NOMO-1 (cell line): ENCODE results near the gene EMILIN2.

ENCODE experiments used
- DNase-seq, 2 experiments: peaks; one replicate each; lab custom pipeline; 2025; ENCODE audit not compliant: unreplicated experiment in 2 of 2; lab: John Stamatoyannopoulos, UW

The EMILIN2 gene

GRCh38 chr18:2872095-2872494 lies 25.3 kb downstream of the EMILIN2 start:
- DNase-seq = no peak

- no peak for DNase-seq
These were observed 28.0 kb downstream of the EMILIN2 start for GRCh38 chr18:2874765-2875164.

GRCh38 chr18:2878656-2879330 lies 32.0 kb downstream of the EMILIN2 start:
- DNase-seq = no peak

GRCh38 chr18:2879889-2880288 lies 33.1 kb downstream of the EMILIN2 start:
- no peak for DNase-seq

- DNase-seq = no peak
These were observed 33.7 kb downstream of the EMILIN2 start for GRCh38 chr18:2880473-2880872.

- no peak for DNase-seq
These were observed 34.5 kb downstream of the EMILIN2 start for GRCh38 chr18:2881088-2881839.

GRCh38 chr18:2881840-2882195 lies 35.0 kb downstream of the EMILIN2 start:
- DNase-seq = no peak

- no peak for DNase-seq
These were observed 35.4 kb downstream of the EMILIN2 start for GRCh38 chr18:2882201-2882600.

- peak; percentile 34 to 36 for DNase-seq
These were observed 36.4 kb downstream of the EMILIN2 start for GRCh38 chr18:2883076-2883735.

- DNase-seq = no peak
These were observed 38.0 kb downstream of the EMILIN2 start for GRCh38 chr18:2884706-2885285.

GRCh38 chr18:2887470-2887869 lies 40.7 kb downstream of the EMILIN2 start:
- DNase-seq = no peak

GRCh38 chr18:2889761-2890192 lies 43.0 kb downstream of the EMILIN2 start:
- no peak for DNase-seq

- no peak for DNase-seq
These were observed 43.8 kb downstream of the EMILIN2 start for GRCh38 chr18:2890606-2891005.

GRCh38 chr18:2891526-2892431 lies 45.0 kb downstream of the EMILIN2 start:
- no peak for DNase-seq

- DNase-seq = no peak
These were observed 46.2 kb downstream of the EMILIN2 start for GRCh38 chr18:2893056-2893455.

- no peak for DNase-seq
These were observed 46.9 kb downstream of the EMILIN2 start for GRCh38 chr18:2893676-2894075.

- DNase-seq = no peak
These were observed 47.5 kb downstream of the EMILIN2 start for GRCh38 chr18:2894131-2894840.

GRCh38 chr18:2894841-2895370 lies 48.1 kb downstream of the EMILIN2 start:
- DNase-seq = no peak

- no peak for DNase-seq
These were observed 48.6 kb downstream of the EMILIN2 start for GRCh38 chr18:2895391-2895790.

GRCh38 chr18:2896990-2897389 lies 50.2 kb downstream of the EMILIN2 start:
- no peak for DNase-seq
